GM21737 (cell line): ENCODE data around the gene SCGB2B2.
"Not testable (repeated sequence)": the region's sequence is repeated elsewhere in the genome, so short reads cannot be mapped to it uniquely, and the experiment has no call there.

Experiments
- ATAC-seq: cut with Tn5 transposase; IDR thresholded peaks from one replicate; pipeline ENCODE4 v1.9.1; 2021; ENCODE audit warnings: mild to moderate bottlenecking, moderate library complexity; ENCODE audit not compliant: unreplicated experiment

Gene SCGB2B2

GRCh38 chr19:34676697-34677385 lies at the start of gene SCGB2B2:
Gene SCGB2B2, minus strand, starts transcription at chr19:34677159. Its CDS starts 82,596 bp downstream, at chr19:34594563.
- ATAC-seq = peak; percentile 43

GRCh38 chr19:34725400-34725799 lies 48.4 kb upstream of the SCGB2B2 start:
- ATAC-seq = no peak

GRCh38 chr19:34722353-34722752 lies 45.4 kb upstream of the SCGB2B2 start:
- ATAC-seq = no peak

GRCh38 chr19:34715357-34715756 lies 38.4 kb upstream of the SCGB2B2 start:
- no peak for ATAC-seq

- no peak for ATAC-seq
These were observed 36.3 kb upstream of the SCGB2B2 start for GRCh38 chr19:34713262-34713637.

- ATAC-seq = no peak
These were observed 35.7 kb upstream of the SCGB2B2 start for GRCh38 chr19:34712395-34713261.

GRCh38 chr19:34711890-34712289 lies 34.9 kb upstream of the SCGB2B2 start:
- ATAC-seq = no peak

- no peak for ATAC-seq
These were observed 30.7 kb upstream of the SCGB2B2 start for GRCh38 chr19:34707661-34708060.

- no peak for ATAC-seq
These were observed 15.6 kb upstream of the SCGB2B2 start for GRCh38 chr19:34692549-34692948.

GRCh38 chr19:34690372-34690771 lies 13.4 kb upstream of the SCGB2B2 start:
- no peak for ATAC-seq

GRCh38 chr19:34688592-34688991 lies 11.6 kb upstream of the SCGB2B2 start:
- no peak for ATAC-seq

GRCh38 chr19:34687348-34687747 lies 10.4 kb upstream of the SCGB2B2 start:
- ATAC-seq = no peak

- no peak for ATAC-seq
These were observed 9.5 kb upstream of the SCGB2B2 start for GRCh38 chr19:34686455-34686854.

GRCh38 chr19:34685266-34685665 lies 8.3 kb upstream of the SCGB2B2 start:
- ATAC-seq = not testable (repeated sequence)

GRCh38 chr19:34681478-34681877 lies 4.5 kb upstream of the SCGB2B2 start:
- ATAC-seq = no peak

GRCh38 chr19:34678421-34678820 lies 1.5 kb upstream of the SCGB2B2 start:
- ATAC-seq = no peak

GRCh38 chr19:34678085-34678412 lies 1.1 kb upstream of the SCGB2B2 start:
- no peak for ATAC-seq

GRCh38 chr19:34677386-34678084 lies 576 bp upstream of the SCGB2B2 start, which contains the start of gene ZNF302:
Gene ZNF302, plus strand, starts transcription at chr19:34677678. Its CDS starts 1,127 bp downstream, at chr19:34678805.
- ATAC-seq = peak; percentile 84

GRCh38 chr19:34675919-34676318 lies 1.0 kb downstream of the SCGB2B2 start:
- ATAC-seq = no peak

GRCh38 chr19:34675250-34675649 lies 1.7 kb downstream of the SCGB2B2 start:
- no peak for ATAC-seq

- no peak for ATAC-seq
These were observed 3.4 kb downstream of the SCGB2B2 start for GRCh38 chr19:34673590-34673989.

- ATAC-seq = no peak
These were observed 5.0 kb downstream of the SCGB2B2 start for GRCh38 chr19:34671972-34672371.
